Pancreas (tissue), 10 donors: ENCODE results near the gene PNPLA3. TPM values are rescaled to one million over a fixed set of nuclear protein-coding genes. Genes with fewer than 3 reads are reported as not detected.

Experiments used
- ATAC-seq, 4 donors: fragments of 200-7000 bp; cut with Tn5 transposase; one replicate each; pipeline versions ENCODE4 v1.8.0 to v1.9.1; 2020; ENCODE audit warnings: mild to moderate bottlenecking in 4 of 4, moderate library complexity in 4 of 4
- DNase-seq, 6 donors: peaks; one replicate each; pipeline ENCODE4 v3.0.0-alpha.2; 2020
- FAIRE-seq: peaks from 2 replicates; lab custom pipeline; 2012; peaks lifted over from hg19 to GRCh38; lab: Jason Lieb, UNC
- H3K27ac ChIP-seq, 4 donors: fragments of 200-600 bp; sonication (generic); 1 replicate in 3 of 4; 2 replicates in 1 of 4; pipeline versions ENCODE4 v1.5.0 to v1.8.0; 2020
- H3K27me3 ChIP-seq, 4 donors: fragments of 200-600 bp; one replicate each; pipeline ENCODE4 v1.8.0; 2021
- H3K36me3 ChIP-seq, 3 donors: fragments of 200-600 bp; sonication (generic) in 1 of 3; one replicate each; pipeline versions ENCODE4 v1.5.0 to v1.8.0; 2020 to 2021
- H3K4me1 ChIP-seq, 3 donors: fragments of 200-600 bp; one replicate each; pipeline ENCODE4 v1.8.0; 2021
- H3K4me3 ChIP-seq, 4 donors: fragments of 200-600 bp; sonication (generic) in 2 of 4; one replicate each; pipeline versions ENCODE4 v1.5.0 to v1.8.0; 2020 to 2021
- H3K9me3 ChIP-seq, 4 donors: fragments of 200-600 bp; one replicate each; pipeline ENCODE4 v1.8.0; 2021
- CTCF ChIP-seq, 4 donors: fragments of 200-600 bp; sonication (generic) in 3 of 4; IDR thresholded peaks; one replicate each; pipeline versions ENCODE4 v1.5.0 to v1.8.0; 2021; ENCODE audit warnings: antibody characterized with exemption in 4 of 4
- WGBS, 2 donors: extraction: QIAGEN DNeasy Blood & Tissue Kit; methylation state at CpG; one replicate each; pipeline ENCODE4 v1.1.7; 2013; 5-methylcytosine and 5-hydroxymethylcytosine counted together
- intact Hi-C, 3 donors: fragments of 100-400 bp; cut with DNase I; formaldehyde crosslinking; loops; one replicate each; pipeline versions ENCODE4 v1.11.1 to v1.14.2; 2022
- polyA plus RNA-seq, 2 donors: library from polyadenylated mRNA; stranded (reverse); fragments of 200-250 nt; gene quantifications; one replicate each; pipeline ENCODE4 v1.2.3, GENCODE V29; 2013
- total RNA-seq, 6 donors: library from RNA; stranded (reverse); fragmentation: NEBNext Ultra II Directional in 4 of 6; extraction: Animal tissue kit (Norgen Biotek cat#: 25700) in 4 of 6; gene quantifications; one replicate each; pipeline versions ENCODE4 v1.2.1 to v1.2.4, GENCODE V29; 2021 to 2023
- donor health status: healthy with polysubstance abuse.
- donor health status: DM: no; HTN: no; CAD: no; lungs with moderate emphysema.
- donor health status: DM: no; HTN: no; CAD: no.
- donor health status: control.
- donor health status: control.
- donor health status: Bipolar disorder and iron deficiency.
- donor health status: DM: yes; HTN: yes; CAD: no.
- donor health status: DM: no; HTN: no; CAD: no.
- donor health status: DM: no; HTN: no; CAD: no.
- donor health status: DM: yes; HTN: yes; CAD: no.

PNPLA3 gene
- total and polyA plus RNA-seq, 8 donors, result 0.07 to 0.70 (median 0.18) TPM; not detected in 2

- H3K27ac ChIP-seq, result no peak overlapping the region
- no peaks in the 10 kb centered on the region for H3K4me1 ChIP-seq
- H3K27me3 ChIP-seq, result no peaks in the 10 kb centered on the region
- intact Hi-C loops, result no loop called here
- H3K9me3 ChIP-seq, result no peaks in the 10 kb centered on the region
- H3K4me3 ChIP-seq, result no peak overlapping the region
- H3K36me3 ChIP-seq, result no peaks in the 10 kb centered on the region
- no peak for TF ChIP-seq CTCF (IDR thresholded peaks at IDR 0.05)
- DNase-seq (no peak), FAIRE-seq (no peak), ATAC-seq (no peak)
- 62 to 63% methylated on average over 4 of the region's 4 CpGs for WGBS, 2 donors
Observed at GRCh38 chr22:43921370-43921769, 2.2 kb upstream of the PNPLA3 start.

- H3K9me3 ChIP-seq, result no peaks in the 10 kb centered on the region
- intact Hi-C loops, result no loop called here
- H3K4me1 ChIP-seq, result no peaks in the 10 kb centered on the region
- 67 to 76% methylated on average over 3 of the region's 3 CpGs for WGBS, 2 donors
- H3K4me3 ChIP-seq, result no peak overlapping the region
- no peaks in the 10 kb centered on the region for H3K27me3 ChIP-seq
- TF ChIP-seq CTCF (IDR thresholded peaks at IDR 0.05), result no peak
- FAIRE-seq (no peak), DNase-seq (no peak), ATAC-seq (no peak)
- no peaks in the 10 kb centered on the region for H3K36me3 ChIP-seq
- no peak overlapping the region for H3K27ac ChIP-seq
Observed at GRCh38 chr22:43922123-43922522, 1.5 kb upstream of the PNPLA3 start.

- WGBS, 2 donors, result 5 to 8% methylated on average over 13 of the region's 13 CpGs
- Histone ChIP-seq H3K27ac (no peak overlapping the region), H3K9me3 (no peaks in the 10 kb centered on the region), H3K4me1 (no peaks in the 10 kb centered on the region), H3K4me3 (peak overlapping the region in 2 of 4 donors; percentile 52 to 54), H3K36me3 (no peaks in the 10 kb centered on the region), H3K27me3 (no peaks in the 10 kb centered on the region)
- intact Hi-C loops, result no loop called here
- FAIRE-seq (no peak), ATAC-seq (peak; percentile 7 to 26 (median 17)), DNase-seq (no peak)
- TF ChIP-seq CTCF (IDR thresholded peaks at IDR 0.05), result no peak
Observed at GRCh38 chr22:43923191-43923590, 414 bp upstream of the PNPLA3 start.

GRCh38 chr22:43924877-43925276 is 1.3 kb downstream of the PNPLA3 start:
- H3K9me3 ChIP-seq, result no peaks in the 10 kb centered on the region
- DNase-seq (no peak), ATAC-seq (no peak), FAIRE-seq (no peak)
- WGBS, 2 donors, result 63 to 64% methylated on average over 7 of the region's 7 CpGs
- no peaks in the 10 kb centered on the region for H3K27me3 ChIP-seq
- no peaks in the 10 kb centered on the region for H3K36me3 ChIP-seq
- TF ChIP-seq CTCF (IDR thresholded peaks at IDR 0.05), result no peak
- H3K27ac ChIP-seq, result no peak overlapping the region
- intact Hi-C loops, result no loop called here
- H3K4me3 ChIP-seq, result no peak overlapping the region
- no peaks in the 10 kb centered on the region for H3K4me1 ChIP-seq

GRCh38 chr22:43925433-43926348 is 2.1 kb downstream of the PNPLA3 start:
- ATAC-seq (peak in 1 of 4 donors; percentile 13), DNase-seq (no peak), FAIRE-seq (no peak)
- H3K9me3 ChIP-seq, result no peaks in the 10 kb centered on the region
- no peaks in the 10 kb centered on the region for H3K4me1 ChIP-seq
- TF ChIP-seq CTCF (IDR thresholded peaks at IDR 0.05), result no peak
- intact Hi-C loops, result no loop called here
- 65 to 68% methylated on average over 6 of the region's 6 CpGs for WGBS, 2 donors
- H3K36me3 ChIP-seq, result no peaks in the 10 kb centered on the region
- H3K4me3 ChIP-seq, result no peak overlapping the region
- H3K27me3 ChIP-seq, result no peaks in the 10 kb centered on the region
- H3K27ac ChIP-seq, result no peak overlapping the region
